CD4-positive, alpha-beta T cell treated with Interleukin-2 at 100 ng/mL for 4 hours (primary cell): ENCODE results near the gene ANKRD30A.
"Not testable (repeated sequence)": the region's sequence is repeated elsewhere in the genome, so short reads cannot be mapped to it uniquely, and the experiment has no call there.

Experiments
- DNase-seq: peaks from one replicate; pipeline ENCODE4 v3.0.0-alpha.2; 2020; ENCODE audit warnings: low spot score

The ANKRD30A gene

DNA sequence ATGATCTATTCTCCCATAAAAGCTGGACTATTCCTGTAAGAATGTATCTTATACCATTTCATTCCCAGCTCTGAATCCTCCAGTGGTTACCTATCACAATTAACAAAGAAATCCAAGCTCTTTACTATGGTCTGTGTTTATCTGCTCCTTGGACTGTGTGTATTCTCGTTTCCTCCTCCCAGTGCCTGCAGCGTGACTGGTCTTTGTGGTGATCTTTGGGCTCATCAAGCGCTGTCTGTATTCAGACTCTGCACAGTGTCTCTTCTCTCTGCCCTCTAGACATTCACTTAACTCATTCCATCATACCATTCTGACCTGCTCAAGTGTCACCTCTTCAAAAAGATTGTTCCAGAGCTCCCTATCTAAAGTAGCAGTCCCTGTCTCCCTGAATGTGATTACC is 130.4 kb downstream of the ANKRD30A start:
- DNase-seq: not testable (repeated sequence)

DNA sequence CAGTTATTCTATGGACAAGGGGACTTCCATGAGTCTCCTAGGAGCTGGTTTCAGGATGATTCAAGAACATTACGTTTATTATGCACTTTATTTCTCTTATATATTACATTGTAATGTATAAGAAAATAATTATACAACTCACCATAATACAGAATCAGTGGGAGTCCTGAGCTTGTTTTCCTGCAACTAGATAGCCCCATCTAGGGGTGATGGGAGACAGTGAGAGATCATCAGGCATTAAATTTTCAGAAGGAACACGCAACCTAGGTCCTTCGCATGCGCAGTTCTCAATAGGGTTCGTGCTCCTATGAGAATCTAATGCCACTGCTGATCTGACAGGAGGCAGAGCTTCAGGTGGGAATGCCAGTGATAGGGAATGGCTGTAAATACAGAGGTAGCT is 137.9 kb downstream of the ANKRD30A start:
- DNase-seq: no peak

DNA sequence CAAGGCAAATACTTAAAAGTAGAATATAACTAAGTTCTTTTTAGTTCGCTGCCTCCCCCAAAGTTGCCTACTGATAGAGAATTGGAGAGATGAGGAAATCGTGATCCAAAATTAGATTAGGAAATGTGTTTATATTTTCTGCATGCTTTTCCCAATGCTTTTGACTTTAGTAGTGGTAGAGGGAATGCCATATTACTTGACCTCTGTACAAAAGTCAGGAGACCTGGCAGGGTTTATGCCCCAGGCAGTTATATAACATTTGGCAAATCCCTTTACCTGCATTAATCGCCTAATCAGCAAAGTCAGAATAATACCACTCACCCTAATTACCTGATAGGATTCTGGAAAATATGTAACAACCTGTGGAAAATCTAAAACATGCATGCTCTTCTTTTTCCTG is 142.9 kb downstream of the ANKRD30A start:
- no peak for DNase-seq

DNA sequence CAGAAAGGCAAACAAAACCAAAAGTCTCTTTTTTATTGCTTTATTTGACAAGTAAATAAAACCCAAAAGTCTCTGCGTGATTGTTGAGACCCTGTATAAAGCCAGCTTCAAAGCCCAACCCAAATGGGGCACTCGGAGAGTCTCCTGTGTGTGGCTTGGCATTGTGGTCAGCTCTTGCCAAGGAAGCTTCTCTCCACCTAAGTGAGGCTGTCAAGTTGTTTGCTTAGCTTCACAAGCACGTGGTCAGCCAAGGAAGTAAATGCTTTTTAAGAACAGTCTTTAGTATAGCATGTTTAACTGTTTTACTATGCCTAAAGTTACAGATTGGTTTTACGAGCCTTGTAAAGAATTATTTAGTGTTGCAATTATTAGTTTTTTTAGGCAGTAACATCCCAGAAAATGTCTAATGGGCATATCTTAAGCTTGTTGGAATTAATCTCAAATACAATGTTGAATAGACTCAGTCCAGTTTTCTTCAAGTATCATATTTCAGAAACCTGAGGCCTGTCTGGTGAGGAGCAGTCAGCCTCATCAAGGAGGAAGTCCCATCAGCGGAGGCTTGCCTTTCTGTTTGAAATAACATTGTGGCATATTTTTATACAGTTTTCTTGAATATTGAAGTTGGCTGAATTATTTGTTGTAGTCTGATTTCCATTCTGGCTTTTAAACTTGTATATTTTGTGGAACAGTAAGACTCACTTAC is 144.3 kb downstream of the ANKRD30A start:
- DNase-seq: no peak

DNA sequence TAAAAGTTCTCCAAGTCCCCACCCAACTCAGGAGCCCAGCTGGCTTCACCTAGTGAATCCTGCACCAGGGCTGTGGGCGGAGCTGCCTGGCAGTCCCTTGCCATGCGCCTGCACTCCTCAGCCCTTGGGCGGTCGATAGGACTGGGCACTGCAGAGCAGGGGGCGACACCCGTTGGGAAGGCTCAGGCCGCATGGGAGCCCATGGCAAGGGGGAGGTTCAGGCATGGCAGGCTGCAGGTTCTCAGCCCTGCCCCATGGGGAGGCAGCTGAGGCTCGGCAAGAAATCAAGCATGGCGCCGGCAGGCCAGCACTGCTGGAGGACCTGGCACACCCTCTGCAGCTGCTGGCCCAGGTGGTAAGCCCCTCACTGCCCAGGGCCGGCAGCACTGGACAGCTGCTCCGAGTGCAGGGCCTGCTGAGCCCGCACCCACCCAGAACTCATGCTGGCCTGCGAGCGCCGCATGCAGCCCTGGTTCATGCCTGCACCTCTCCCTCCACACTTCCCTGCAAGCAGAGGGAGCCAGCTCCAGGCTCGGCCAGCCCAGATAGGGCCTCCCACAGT is 149.9 kb downstream of the ANKRD30A start:
- no peak for DNase-seq

DNA sequence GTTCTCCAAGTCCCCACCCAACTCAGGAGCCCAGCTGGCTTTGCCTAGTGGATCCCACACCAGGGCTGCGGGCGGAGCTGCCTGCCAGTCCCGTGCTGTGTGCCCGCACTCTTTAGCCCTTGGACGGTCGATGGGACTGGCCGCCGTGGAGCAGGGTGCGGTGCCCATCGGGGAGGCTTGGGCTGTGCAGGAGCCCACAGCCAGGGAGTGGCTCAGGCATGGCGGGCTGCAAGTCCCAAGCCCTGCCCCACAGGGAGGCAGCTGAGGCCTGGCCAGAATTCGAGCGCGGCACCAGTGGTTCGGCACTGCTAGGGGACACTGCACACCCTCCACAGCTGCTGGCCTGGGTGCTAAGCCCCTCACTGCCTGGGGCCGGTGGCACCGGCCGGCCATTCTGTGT is 159.7 kb downstream of the ANKRD30A start:
- no peak for DNase-seq

DNA sequence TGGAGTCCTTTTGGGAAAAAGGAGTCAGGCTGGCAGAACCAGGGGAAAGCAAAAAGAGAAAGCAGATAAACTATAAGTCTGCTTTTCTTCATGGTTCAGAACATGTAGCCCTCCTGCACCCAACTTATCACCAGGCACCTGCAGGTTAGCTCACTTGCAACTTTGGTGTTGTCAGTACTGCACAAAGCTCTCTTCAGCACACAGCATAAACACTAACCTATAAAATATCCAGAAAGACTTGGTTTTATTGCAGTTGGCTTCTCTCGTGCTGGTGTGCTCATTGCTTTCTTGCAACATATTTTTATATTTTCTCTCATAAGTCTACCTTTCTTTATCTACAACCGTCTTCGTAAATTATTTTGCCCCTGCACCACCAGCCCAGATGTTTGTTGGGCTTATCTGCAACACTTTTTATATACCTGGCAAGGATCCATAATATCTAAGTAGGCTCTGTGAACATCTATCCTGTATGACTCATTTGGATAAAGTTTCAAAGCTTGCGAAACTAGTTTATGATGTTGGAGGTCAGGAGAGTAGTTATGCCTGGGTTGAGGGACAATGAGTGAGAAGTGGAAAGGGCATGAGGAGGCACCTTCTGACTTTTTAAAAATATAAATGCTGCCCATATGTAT is 164.6 kb downstream of the ANKRD30A start:
- DNase-seq: no peak

DNA sequence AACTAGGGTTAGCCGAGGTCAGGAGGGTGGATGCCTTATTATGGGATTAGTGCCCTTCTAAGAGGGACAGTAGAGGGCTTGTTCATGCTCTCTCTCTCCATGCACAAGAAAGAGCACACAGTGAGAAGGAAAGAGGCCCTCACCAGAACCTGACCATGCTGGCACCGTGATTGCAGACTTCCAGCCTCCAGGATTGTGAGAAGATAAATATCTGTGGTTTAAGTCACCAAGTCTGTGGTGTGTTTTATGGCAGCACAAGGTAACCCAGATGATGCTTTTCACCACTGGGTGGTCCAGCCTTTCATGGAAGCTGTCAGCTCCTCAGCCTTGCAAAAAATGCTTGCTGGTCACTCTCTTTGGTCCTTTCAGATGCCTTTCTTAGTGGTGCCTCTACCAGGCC is 175.9 kb downstream of the ANKRD30A start:
- DNase-seq: no peak

DNA sequence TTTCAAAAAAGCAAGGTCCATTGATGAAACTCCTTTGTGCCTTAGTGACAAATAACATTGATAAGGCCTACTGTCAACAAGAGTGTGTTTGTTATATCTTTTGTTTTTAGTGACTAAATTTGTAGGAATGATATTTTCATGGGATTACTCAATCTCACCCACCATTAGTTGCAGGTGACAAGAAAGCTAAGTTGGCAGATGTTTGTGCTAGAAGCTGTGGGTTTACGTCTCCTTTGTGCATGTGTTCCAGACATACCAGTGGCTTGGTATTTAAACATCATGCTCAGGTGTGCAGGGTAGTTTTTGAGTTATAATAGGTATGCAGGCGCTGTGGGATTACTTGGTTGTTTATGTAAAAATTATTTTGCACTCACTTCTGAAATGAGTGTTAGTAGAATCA is 178.6 kb downstream of the ANKRD30A start:
- no peak for DNase-seq

DNA sequence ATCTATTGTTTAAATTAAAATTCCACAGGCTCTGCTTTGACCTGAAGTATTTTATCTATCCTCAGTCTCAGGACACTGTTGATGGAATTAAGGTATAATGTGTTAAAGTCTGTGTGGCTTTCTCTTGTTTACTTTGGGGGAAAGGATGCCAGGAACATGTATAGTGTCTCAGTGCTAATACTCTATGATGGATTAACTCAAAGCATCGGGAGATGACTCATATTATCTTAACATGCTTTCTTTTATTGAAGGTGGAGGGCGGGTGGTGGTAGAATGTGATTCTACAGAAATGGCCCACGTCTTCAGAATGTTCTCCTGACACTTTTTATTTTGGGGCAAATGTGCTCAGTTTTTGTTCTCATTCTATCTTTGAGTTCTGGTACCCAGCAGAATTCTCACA is 189.0 kb downstream of the ANKRD30A start:
- DNase-seq: no peak

DNA sequence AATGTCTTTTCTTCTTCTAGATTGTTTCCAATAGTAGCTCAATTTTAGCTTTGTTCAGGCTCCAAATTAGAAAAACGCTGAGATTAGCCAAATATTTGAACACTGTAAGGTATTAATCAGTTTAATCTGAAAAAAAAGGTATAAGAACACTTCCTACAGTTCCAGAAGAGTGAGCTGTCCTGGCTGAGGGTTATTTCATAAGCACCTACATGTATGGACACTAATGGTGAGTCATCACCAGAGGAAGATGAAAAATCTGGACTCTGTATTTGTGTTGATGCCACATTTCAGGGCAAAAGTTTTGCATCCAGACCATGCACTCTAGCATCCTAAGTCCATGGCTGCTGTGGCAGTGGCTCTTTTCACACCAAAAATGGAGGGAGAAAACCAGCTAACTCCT is 189.5 kb downstream of the ANKRD30A start:
- DNase-seq: no peak

DNA sequence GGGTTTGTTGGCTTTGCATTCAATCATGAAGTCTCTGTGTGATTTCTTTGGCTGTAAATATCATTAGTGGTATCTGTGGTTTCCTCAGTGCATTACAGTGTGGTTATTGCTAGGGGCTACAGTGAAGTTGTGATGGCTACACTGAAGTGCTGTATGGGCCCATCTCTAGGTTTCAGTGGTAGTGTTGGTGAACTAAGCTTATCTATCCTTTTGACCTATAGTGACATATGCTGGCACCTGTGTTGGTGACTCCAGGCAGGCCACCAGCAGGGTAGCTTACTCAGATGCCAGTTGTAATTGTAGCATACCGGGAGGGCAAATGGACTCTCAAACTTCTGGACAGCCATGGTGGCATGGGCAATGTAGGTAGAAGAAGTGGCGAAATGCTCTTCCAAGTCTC is 219.0 kb downstream of the ANKRD30A start:
- no peak for DNase-seq

DNA sequence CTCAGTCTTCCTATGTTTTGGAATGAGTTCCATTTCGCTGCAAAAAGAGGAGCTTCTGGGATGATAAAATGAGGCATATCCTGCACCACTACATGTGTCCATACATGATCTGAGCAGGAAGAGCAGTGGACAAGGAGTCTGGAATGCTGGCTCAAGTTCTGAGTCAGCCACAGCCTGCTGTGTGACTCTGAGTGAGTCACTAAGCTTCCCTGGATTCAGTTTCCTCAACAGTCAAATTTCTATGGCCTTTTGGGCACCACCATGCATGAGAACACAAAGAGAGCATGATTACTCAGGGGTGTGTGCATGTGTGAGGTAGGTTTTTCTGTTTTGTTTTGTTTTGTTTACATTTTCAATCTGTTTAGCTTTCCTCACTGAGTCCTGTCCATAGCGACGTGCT is 254.6 kb downstream of the ANKRD30A start:
- DNase-seq: no peak

DNA sequence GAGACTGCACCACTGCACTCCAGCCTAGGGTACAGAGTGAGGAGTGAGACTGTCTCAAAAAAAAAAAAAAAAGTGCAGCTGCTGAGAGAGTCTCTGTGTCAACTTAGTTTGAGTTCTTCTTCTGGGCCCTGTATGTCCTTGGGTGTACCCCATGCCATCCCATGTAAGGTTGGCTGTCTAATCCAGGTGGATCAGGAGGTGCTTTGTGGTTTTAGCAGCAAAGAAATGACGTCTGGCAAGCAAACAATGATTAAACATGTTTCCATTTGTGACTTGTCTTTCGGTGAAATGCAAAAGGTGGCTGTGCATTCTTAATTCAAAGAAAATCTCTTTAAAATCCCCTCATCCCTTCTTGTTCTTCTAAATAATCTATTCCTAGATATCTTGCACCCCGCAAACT is 255.9 kb downstream of the ANKRD30A start:
- DNase-seq: no peak

DNA sequence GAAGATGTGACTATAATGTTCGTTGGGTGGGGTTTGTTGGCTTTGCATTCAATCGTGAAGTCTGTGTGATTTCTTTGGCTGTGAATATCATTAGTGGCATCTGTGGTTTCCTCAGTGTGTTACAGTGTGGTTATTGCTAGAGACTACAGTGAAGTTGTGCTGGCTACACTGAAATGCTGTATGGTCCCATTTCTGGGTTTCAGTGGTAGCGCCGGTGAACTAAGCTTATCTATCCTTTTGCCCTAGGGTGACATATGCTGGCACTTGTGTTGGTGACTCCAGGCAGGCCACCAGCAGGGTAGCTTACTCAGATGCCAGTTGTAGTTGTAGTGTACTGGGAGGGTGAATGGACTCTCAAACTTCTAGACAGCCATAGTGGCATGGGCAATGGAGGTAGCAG is 259.5 kb downstream of the ANKRD30A start:
- DNase-seq: no peak

DNA sequence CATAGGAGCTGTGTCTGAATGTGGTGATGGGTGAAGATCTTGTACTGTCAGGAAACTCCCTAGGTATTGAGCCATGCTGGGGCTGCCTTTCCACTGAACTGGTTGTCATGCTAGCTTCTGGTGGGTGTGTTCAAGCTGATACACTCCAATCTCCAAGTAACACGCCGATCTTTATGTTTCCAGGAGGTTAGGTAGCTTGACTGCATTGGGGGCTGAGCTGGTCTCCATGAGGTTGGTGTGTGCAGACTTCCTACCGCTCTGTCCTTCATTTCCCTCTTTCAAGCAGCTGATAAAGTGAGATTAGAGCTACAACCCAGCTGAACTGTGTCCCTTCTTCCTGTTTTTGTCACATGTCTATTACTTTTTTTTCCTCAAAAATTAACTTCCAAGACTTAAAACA is 265.5 kb downstream of the ANKRD30A start:
- DNase-seq: no peak

DNA sequence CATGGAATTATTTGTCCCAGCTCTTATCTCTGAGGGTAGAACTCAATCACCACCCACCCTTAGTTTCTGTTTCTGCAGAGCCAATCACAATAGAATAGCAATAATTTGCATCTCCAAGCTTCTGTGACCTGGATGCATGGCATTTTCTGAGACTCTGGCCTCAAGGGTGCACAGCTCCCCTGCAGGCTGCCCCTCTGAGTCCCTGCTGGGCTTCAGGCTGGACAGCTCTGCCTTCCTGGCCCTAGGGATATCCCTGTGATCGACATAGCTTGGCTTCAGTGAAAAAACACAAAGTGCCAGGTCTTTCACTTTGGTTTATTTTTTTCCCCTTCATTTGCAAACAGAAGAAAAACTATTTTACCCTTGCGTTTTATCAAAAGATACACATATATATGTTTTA is 275.4 kb downstream of the ANKRD30A start:
- not testable (repeated sequence) for DNase-seq

DNA sequence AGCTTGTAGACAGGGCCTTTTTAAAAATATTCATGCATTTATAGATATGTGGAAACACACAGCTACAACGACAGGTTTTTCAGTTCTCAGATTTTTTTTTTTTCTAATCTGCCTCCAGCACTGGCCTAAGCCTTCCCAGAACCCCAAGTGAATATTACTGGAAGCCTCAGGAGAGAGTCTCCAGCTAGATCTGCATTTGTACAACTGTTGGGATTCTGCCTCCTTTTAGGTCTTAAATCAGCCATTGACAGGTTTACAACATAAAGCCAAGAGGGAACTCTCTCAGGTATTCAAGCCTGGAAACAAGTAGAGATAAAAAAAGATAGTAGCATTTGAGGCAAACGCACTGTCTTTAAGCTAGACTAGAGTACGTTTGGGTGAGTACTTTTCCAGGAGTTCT is 275.8 kb downstream of the ANKRD30A start:
- no peak for DNase-seq

DNA sequence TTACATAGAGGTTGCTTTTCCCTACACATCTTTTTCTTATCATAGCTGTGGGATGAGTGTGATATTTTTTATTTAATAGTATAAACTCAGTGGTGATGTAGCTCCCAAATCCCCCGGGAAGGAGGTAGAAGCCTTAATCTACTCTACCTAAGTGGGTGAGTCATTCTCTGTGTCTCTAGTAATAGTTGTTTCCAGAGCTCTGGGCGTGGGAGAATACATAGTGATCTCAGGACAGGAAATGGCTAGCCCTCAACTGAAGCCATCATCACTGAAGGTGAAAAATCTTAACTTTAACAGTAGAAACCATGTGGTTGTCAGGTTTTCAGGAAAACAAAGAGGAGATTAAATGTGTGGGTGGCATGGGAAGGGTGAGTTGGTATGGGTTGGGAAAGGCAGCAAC is 278.4 kb downstream of the ANKRD30A start:
- no peak for DNase-seq
